GM13976 (cell line): ENCODE measurements around the gene ST3GAL5.
A peak's percentile ranks its signal among the peaks of the same experiment; 100 is the strongest.

Experiments used
- DNase-seq: peaks from one replicate; pipeline ENCODE4 v3.0.0; 2012; ENCODE audit warnings: low spot score
- CTCF ChIP-seq: IDR thresholded peaks from 2 replicates; pipeline ENCODE4 v1.5.1; 2012; ENCODE audit warnings: borderline replicate concordance, mild to moderate bottlenecking; ENCODE audit not compliant: insufficient read depth; ENCODE audit errors: extremely low read depth, missing control alignments, control extremely low read depth
- in situ Hi-C: fragments of 300-500 bp; cut with MboI; formaldehyde crosslinking; loops from one replicate; pipeline ENCODE4 v1.12.0; 2022; ENCODE audit warnings: low sequenced_read_pairs, mixed read lengths, inconsistent platforms; ENCODE audit not compliant: unreplicated experiment

ST3GAL5 gene

GRCh38 chr2:85823951-85824350 is 64.8 kb downstream of the ST3GAL5 start:
- no peak for DNase-seq
- no peak for TF ChIP-seq CTCF
- in situ Hi-C loops, result no loop called here

GRCh38 chr2:85822766-85823165 is 66.0 kb downstream of the ST3GAL5 start:
- DNase-seq, result no peak

GRCh38 chr2:85819811-85820510 is 68.8 kb downstream of the ST3GAL5 start:
- TF ChIP-seq CTCF, result no peak
- DNase-seq, result no peak
- in situ Hi-C loops, result no loop called here

More at GRCh38 chr2:85822766-85823165, 66.0 kb downstream of the ST3GAL5 start:
- no peak for TF ChIP-seq CTCF
- in situ Hi-C loops, result no loop called here

GRCh38 chr2:85814802-85815550 is 73.8 kb downstream of the ST3GAL5 start:
- no peak for DNase-seq
- in situ Hi-C loops, result loop anchor here (5.0 kb wide), 1 partner anchor 78 kb away; no protein-coding TSS in a partner anchor
- no peak for TF ChIP-seq CTCF

- in situ Hi-C loops, result loop anchor here (5.0 kb wide), 1 partner anchor 77 kb away; no protein-coding TSS in a partner anchor
- DNase-seq, result peak; percentile 90
- peak; percentile 86 for TF ChIP-seq CTCF
Observed at GRCh38 chr2:85813982-85814801, 74.6 kb downstream of the ST3GAL5 start.
